ENCODE results near the gene BCAP31.
"Not testable (repeated sequence)": the region's sequence is repeated elsewhere in the genome, so short reads cannot be mapped to it uniquely, and the experiment has no call there.

BCAP31 gene

GRCh38 chrX:153762626-153763173 is 38.5 kb upstream of the BCAP31 start:
- no peak overlapping the region for H3K4me3 Mint-ChIP-seq
- peaks cover 10% of the 10 kb centered on the region for H3K9me3 Mint-ChIP-seq

GRCh38 chrX:153761863-153762262 is 37.7 kb upstream of the BCAP31 start:
- Mint-ChIP-seq H3K9me3 (peaks cover 17% of the 10 kb centered on the region), H3K27me3 (ENCODE audit: low read depth) (peaks cover 4% of the 10 kb centered on the region), H3K4me3 (no peak overlapping the region), H3K36me3 (ENCODE audit: low read depth) (no peaks in the 10 kb centered on the region), H3K4me1 (peaks cover 5% of the 10 kb centered on the region), H3K27ac (no peak overlapping the region)
- TF ChIP-seq CTCF (IDR thresholded peaks at IDR 0.05; ENCODE audit: unreplicated experiment in 3 of 3), result no peak

More at GRCh38 chrX:153762626-153763173, 38.5 kb upstream of the BCAP31 start:
- Mint-ChIP-seq H3K4me1 (peaks cover 5% of the 10 kb centered on the region), H3K27me3 (ENCODE audit: low read depth) (peaks cover 4% of the 10 kb centered on the region), H3K27ac (no peak overlapping the region), H3K36me3 (ENCODE audit: low read depth) (no peaks in the 10 kb centered on the region)
- TF ChIP-seq CTCF (IDR thresholded peaks at IDR 0.05; ENCODE audit: unreplicated experiment in 3 of 3), result no peak

- Mint-ChIP-seq H3K4me1 (no peaks in the 10 kb centered on the region), H3K9me3 (peaks cover 28% of the 10 kb centered on the region), H3K4me3 (no peak overlapping the region), H3K27me3 (ENCODE audit: low read depth) (peaks cover 4% of the 10 kb centered on the region), H3K27ac (no peak overlapping the region), H3K36me3 (ENCODE audit: low read depth) (no peaks in the 10 kb centered on the region)
- TF ChIP-seq CTCF (IDR thresholded peaks at IDR 0.05; ENCODE audit: unreplicated experiment in 3 of 3), result no peak
Observed at GRCh38 chrX:153755136-153755535, 30.9 kb upstream of the BCAP31 start.

- Mint-ChIP-seq H3K27ac (no peak overlapping the region), H3K9me3 (peaks cover 28% of the 10 kb centered on the region), H3K27me3 (ENCODE audit: low read depth) (peaks cover 4% of the 10 kb centered on the region), H3K4me1 (no peaks in the 10 kb centered on the region), H3K36me3 (ENCODE audit: low read depth) (no peaks in the 10 kb centered on the region), H3K4me3 (no peak overlapping the region)
- no peak for TF ChIP-seq CTCF (IDR thresholded peaks at IDR 0.05; ENCODE audit: unreplicated experiment in 3 of 3)
Observed at GRCh38 chrX:153750127-153750774, 26.1 kb upstream of the BCAP31 start.

- H3K4me3 Mint-ChIP-seq; H3K4me1 Mint-ChIP-seq; H3K27me3 Mint-ChIP-seq (ENCODE audit: low read depth); H3K27ac Mint-ChIP-seq; H3K36me3 Mint-ChIP-seq (ENCODE audit: low read depth): not testable (repeated sequence)
- peaks cover 26% of the 10 kb centered on the region for H3K9me3 Mint-ChIP-seq
Observed at GRCh38 chrX:153749017-153749416, 24.8 kb upstream of the BCAP31 start.

- H3K27ac Mint-ChIP-seq; H3K36me3 Mint-ChIP-seq (ENCODE audit: low read depth); H3K4me1 Mint-ChIP-seq; H3K4me3 Mint-ChIP-seq; H3K27me3 Mint-ChIP-seq (ENCODE audit: low read depth): not testable (repeated sequence)
- peaks cover 18% of the 10 kb centered on the region for H3K9me3 Mint-ChIP-seq
Observed at GRCh38 chrX:153746991-153747390, 22.8 kb upstream of the BCAP31 start.

GRCh38 chrX:153746359-153746758 is 22.2 kb upstream of the BCAP31 start:
- Mint-ChIP-seq H3K4me1 (no peaks in the 10 kb centered on the region), H3K36me3 (ENCODE audit: low read depth) (no peaks in the 10 kb centered on the region), H3K27ac (no peak overlapping the region), H3K4me3 (no peak overlapping the region), H3K27me3 (ENCODE audit: low read depth) (peaks cover 3% of the 10 kb centered on the region), H3K9me3 (peaks cover 18% of the 10 kb centered on the region)
- TF ChIP-seq CTCF (IDR thresholded peaks at IDR 0.05; ENCODE audit: unreplicated experiment in 3 of 3), result no peak

GRCh38 chrX:153745067-153745433 is 20.9 kb upstream of the BCAP31 start:
- H3K4me3 Mint-ChIP-seq; H3K27ac Mint-ChIP-seq; H3K27me3 Mint-ChIP-seq (ENCODE audit: low read depth); H3K36me3 Mint-ChIP-seq (ENCODE audit: low read depth); H3K4me1 Mint-ChIP-seq: not testable (repeated sequence)
- H3K9me3 Mint-ChIP-seq, result peaks cover 17% of the 10 kb centered on the region

Data from nephron (organoid).